ENCODE results near the gene NLRX1. TPM values are rescaled to one million over a fixed set of nuclear protein-coding genes. Genes with fewer than 3 reads are reported as not detected.
"Not testable (repeated sequence)": the region's sequence is repeated elsewhere in the genome, so short reads cannot be mapped to it uniquely, and the experiment has no call there.

NLRX1 gene
- total RNA-seq, 1 donor from 2014 or later: 9.3 TPM

GRCh38 chr11:119166368-119167076 is 2.0 kb upstream of the NLRX1 start:
- Mint-ChIP-seq H3K9me3 (no peaks in the 10 kb centered on the region), H3K4me3 (no peak overlapping the region), H3K4me1 (peaks cover 7% of the 10 kb centered on the region), H3K27ac (ENCODE audit: unreplicated experiment) (no peak overlapping the region), H3K27me3 (ENCODE audit: low read depth) (no peaks in the 10 kb centered on the region), H3K36me3 (ENCODE audit: low read depth) (no peaks in the 10 kb centered on the region)
- no peak for DNase-seq (ENCODE audit: low read depth, low spot score)
- TF ChIP-seq CTCF (conservative IDR thresholded peaks at IDR 0.05): no peak

- H3K4me1 Mint-ChIP-seq; H3K9me3 Mint-ChIP-seq; H3K4me3 Mint-ChIP-seq; DNase-seq (ENCODE audit: low read depth, low spot score); H3K27me3 Mint-ChIP-seq (ENCODE audit: low read depth); H3K36me3 Mint-ChIP-seq (ENCODE audit: low read depth); H3K27ac Mint-ChIP-seq (ENCODE audit: unreplicated experiment): not testable (repeated sequence)
These were observed 1.5 kb upstream of the NLRX1 start for GRCh38 chr11:119167077-119167458.

GRCh38 chr11:119167933-119168332 is 592 bp upstream of the NLRX1 start:
- H3K9me3 Mint-ChIP-seq: no peaks in the 10 kb centered on the region
- H3K4me3 Mint-ChIP-seq: peak overlapping the region; percentile 75
- H3K36me3 Mint-ChIP-seq (ENCODE audit: low read depth): no peaks in the 10 kb centered on the region
- H3K4me1 Mint-ChIP-seq: peaks cover 11% of the 10 kb centered on the region
- no peak for DNase-seq (ENCODE audit: low read depth, low spot score)
- no peak overlapping the region for H3K27ac Mint-ChIP-seq (ENCODE audit: unreplicated experiment)
- no peak for TF ChIP-seq CTCF (conservative IDR thresholded peaks at IDR 0.05)
- H3K27me3 Mint-ChIP-seq (ENCODE audit: low read depth): no peaks in the 10 kb centered on the region

GRCh38 chr11:119169282-119169719 is 776 bp downstream of the NLRX1 start:
- peak overlapping the region; percentile 88 for H3K27ac Mint-ChIP-seq (ENCODE audit: unreplicated experiment)
- no peak for DNase-seq (ENCODE audit: low read depth, low spot score)
- no peaks in the 10 kb centered on the region for H3K9me3 Mint-ChIP-seq
- peaks cover 11% of the 10 kb centered on the region for H3K4me1 Mint-ChIP-seq
- H3K27me3 Mint-ChIP-seq (ENCODE audit: low read depth): no peaks in the 10 kb centered on the region
- no peaks in the 10 kb centered on the region for H3K36me3 Mint-ChIP-seq (ENCODE audit: low read depth)
- H3K4me3 Mint-ChIP-seq: peak overlapping the region; percentile 85
- TF ChIP-seq CTCF (conservative IDR thresholded peaks at IDR 0.05): no peak

- Mint-ChIP-seq H3K36me3 (ENCODE audit: low read depth) (no peaks in the 10 kb centered on the region), H3K9me3 (no peaks in the 10 kb centered on the region), H3K27ac (ENCODE audit: unreplicated experiment) (peak overlapping the region; percentile 50), H3K27me3 (ENCODE audit: low read depth) (no peaks in the 10 kb centered on the region), H3K4me1 (peaks cover 20% of the 10 kb centered on the region), H3K4me3 (peak overlapping the region; percentile 19)
- DNase-seq (ENCODE audit: low read depth, low spot score): no peak
- no peak for TF ChIP-seq CTCF (conservative IDR thresholded peaks at IDR 0.05)
These were observed 4.0 kb downstream of the NLRX1 start for GRCh38 chr11:119172513-119172912.

- no peak for TF ChIP-seq CTCF (conservative IDR thresholded peaks at IDR 0.05)
- no peak overlapping the region for H3K27ac Mint-ChIP-seq (ENCODE audit: unreplicated experiment)
- peaks cover 30% of the 10 kb centered on the region for H3K4me1 Mint-ChIP-seq
- H3K36me3 Mint-ChIP-seq (ENCODE audit: low read depth): no peaks in the 10 kb centered on the region
- DNase-seq (ENCODE audit: low read depth, low spot score): no peak
- H3K27me3 Mint-ChIP-seq (ENCODE audit: low read depth): no peaks in the 10 kb centered on the region
- H3K4me3 Mint-ChIP-seq: no peak overlapping the region
- H3K9me3 Mint-ChIP-seq: no peaks in the 10 kb centered on the region
These were observed 4.9 kb downstream of the NLRX1 start for GRCh38 chr11:119173453-119173852.

All from neural crest cell (in vitro differentiated cells).